Prostate gland (tissue), 2 donors: ENCODE measurements around the gene SMARCAD1.

ENCODE experiments used
- CTCF ChIP-seq, 4 experiments: fragments of 200-600 bp in 2 of 4; fragments of 450-650 bp in 2 of 4; sonication (generic) in 2 of 4; IDR thresholded peaks; 1 replicate in 3 of 4; 2 replicates in 1 of 4; pipeline ENCODE4 v1.5.1; 2016 to 2019; ENCODE audit warnings: antibody characterized with exemption in 4 of 4, mild to moderate bottlenecking in 2 of 4, moderate library complexity in 2 of 4
- POLR2A ChIP-seq: fragments of 450-650 bp; IDR thresholded peaks from one replicate; pipeline ENCODE4 v1.6.1; 2016; ENCODE audit warnings: antibody characterized with exemption, mild to moderate bottlenecking

- TF ChIP-seq CTCF (IDR thresholded peaks at IDR 0.05) (peak in 1 of 4 experiments; percentile 19), POLR2A (no peak)
Observed at GRCh38 chr4:94290245-94290644, 82.6 kb downstream of the SMARCAD1 start.
